ENCODE data around the gene COL6A1. TPM values are rescaled to one million over a fixed set of nuclear protein-coding genes. Genes with fewer than 3 reads are reported as not detected.

COL6A1 gene
- total and polyA plus RNA-seq, 2 donors (not counting 3 experiments of a cell fraction or from before 2014, with no cell fraction given), result 30.1 to 42.4 TPM

- H3K4me1 ChIP-seq (ENCODE audit: control insufficient read depth, extremely low read depth, insufficient read depth, low read length), result no peaks in the 10 kb centered on the region
- ChIA-PET CTCF (interaction anchor here (1.4 kb wide), 1 partner anchor 56 kb away, joined by 3 read pairs; no protein-coding TSS in a partner anchor), POLR2A (no interaction called here)
- no TSS peak for BruUV-seq (replicated peaks)
- no peak overlapping the region for H2AFZ ChIP-seq (ENCODE audit: low read depth, low read length)
- dilution Hi-C loops (cut with MboI; ENCODE audit: extremely low pct_ligation_motif_present, low sequenced_read_pairs), result no loop called here
- H3K9ac ChIP-seq (replicated peaks; ENCODE audit: extremely low read depth, insufficient read depth, low read length), result no peak overlapping the region
- intact Hi-C loops (cut with micrococcal nuclease), result no loop called here
- H3K27ac ChIP-seq (ENCODE audit: insufficient read depth, low read depth, low read length), result no peak overlapping the region
- TF ChIP-seq, protein P1, sequence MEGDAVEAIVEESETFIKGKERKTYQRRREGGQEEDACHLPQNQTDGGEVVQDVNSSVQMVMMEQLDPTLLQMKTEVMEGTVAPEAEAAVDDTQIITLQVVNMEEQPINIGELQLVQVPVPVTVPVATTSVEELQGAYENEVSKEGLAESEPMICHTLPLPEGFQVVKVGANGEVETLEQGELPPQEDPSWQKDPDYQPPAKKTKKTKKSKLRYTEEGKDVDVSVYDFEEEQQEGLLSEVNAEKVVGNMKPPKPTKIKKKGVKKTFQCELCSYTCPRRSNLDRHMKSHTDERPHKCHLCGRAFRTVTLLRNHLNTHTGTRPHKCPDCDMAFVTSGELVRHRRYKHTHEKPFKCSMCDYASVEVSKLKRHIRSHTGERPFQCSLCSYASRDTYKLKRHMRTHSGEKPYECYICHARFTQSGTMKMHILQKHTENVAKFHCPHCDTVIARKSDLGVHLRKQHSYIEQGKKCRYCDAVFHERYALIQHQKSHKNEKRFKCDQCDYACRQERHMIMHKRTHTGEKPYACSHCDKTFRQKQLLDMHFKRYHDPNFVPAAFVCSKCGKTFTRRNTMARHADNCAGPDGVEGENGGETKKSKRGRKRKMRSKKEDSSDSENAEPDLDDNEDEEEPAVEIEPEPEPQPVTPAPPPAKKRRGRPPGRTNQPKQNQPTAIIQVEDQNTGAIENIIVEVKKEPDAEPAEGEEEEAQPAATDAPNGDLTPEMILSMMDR (IDR thresholded peaks at IDR 0.05; ENCODE audit: extremely low read depth in 1 of 2, insufficient read depth in 1 of 2, low read depth in 1 of 2, low read length in 2 of 2), result no peak
- no peak for TF ChIP-seq EZH2 (IDR thresholded peaks at IDR 0.05; ENCODE audit: borderline replicate concordance, low read depth, low read length, severe bottlenecking)
- TF ChIP-seq, protein P2, sequence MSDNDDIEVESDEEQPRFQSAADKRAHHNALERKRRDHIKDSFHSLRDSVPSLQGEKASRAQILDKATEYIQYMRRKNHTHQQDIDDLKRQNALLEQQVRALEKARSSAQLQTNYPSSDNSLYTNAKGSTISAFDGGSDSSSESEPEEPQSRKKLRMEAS (IDR thresholded peaks at IDR 0.05; ENCODE audit: insufficient read depth, insufficient read length), result no peak
- no peak for TF ChIP-seq MYC (IDR thresholded peaks at IDR 0.05; ENCODE audit: low read depth, low read length)
- TF ChIP-seq FOS (IDR thresholded peaks at IDR 0.05; ENCODE audit: borderline replicate concordance, insufficient read depth, low read length), result no peak
- TF ChIP-seq POLR2A (IDR thresholded peaks at IDR 0.05; ENCODE audit: low read depth, low read length), result no peak
- TF ChIP-seq JUN (IDR thresholded peaks at IDR 0.05; ENCODE audit: borderline replicate concordance, insufficient read depth, insufficient read length, low read depth), result no peak
- no peak for TF ChIP-seq POLR2AphosphoS5 (IDR thresholded peaks at IDR 0.05; ENCODE audit: insufficient read depth, low read depth, low read length)
- no peak for TF ChIP-seq GATA2 (IDR thresholded peaks at IDR 0.05; ENCODE audit: insufficient read depth, insufficient read length, low read depth, low read length)
- H3K9me3 ChIP-seq (replicated peaks; ENCODE audit: control insufficient read depth, insufficient read depth, low read length), result no peaks in the 10 kb centered on the region
- H3K9me1 ChIP-seq (replicated peaks; ENCODE audit: control insufficient read depth, extremely low read depth, insufficient read depth, low read length), result no peaks in the 10 kb centered on the region
- peaks cover 4 to 26% of the 10 kb centered on the region in 2 experiments for H3K27me3 ChIP-seq (ENCODE audit: control insufficient read depth in 2 of 2, insufficient read depth in 2 of 2, low read length in 2 of 2)
- no peaks in the 10 kb centered on the region for H3K79me2 ChIP-seq (ENCODE audit: control insufficient read depth, insufficient read depth, low read length)
- no peaks in the 10 kb centered on the region for H4K20me1 ChIP-seq (replicated peaks; ENCODE audit: control insufficient read depth, extremely low read depth, insufficient read depth, low read length)
- H3K4me3 ChIP-seq (replicated peaks in 1 of 3; ENCODE audit: insufficient read depth in 1 of 3, low read depth in 1 of 3, low read length in 3 of 3), result no peak overlapping the region
- DNase-seq (ENCODE audit: low read depth, low spot score) (no peak), FAIRE-seq (no peak)
- no peak overlapping the region for H3K4me2 ChIP-seq (ENCODE audit: insufficient read depth, low read length)
- H3K36me3 ChIP-seq (ENCODE audit: control insufficient read depth in 2 of 2, extremely low read depth in 1 of 2, insufficient read depth in 2 of 2, low read length in 2 of 2), result no peaks in the 10 kb centered on the region
Observed at GRCh38 chr21:46029186-46029924, 47.8 kb downstream of the COL6A1 start.

Data from endothelial cell of umbilical vein (primary cell).